B cell (primary cell): ENCODE results near the gene POGZ.

Experiments used
- CTCF ChIP-seq: fragments of 200-600 bp; IDR thresholded peaks from one replicate; pipeline ENCODE4 v1.8.0; 2022; ENCODE audit warnings: antibody characterized with exemption, mild to moderate bottlenecking
- EZH2 ChIP-seq: IDR thresholded peaks from 2 replicates; pipeline ENCODE4 v1.6.1; 2012; ENCODE audit warnings: borderline replicate concordance, low read depth, mild to moderate bottlenecking, moderate library complexity, low read length; ENCODE audit not compliant: insufficient read depth, poor library complexity, severe bottlenecking

DNA sequence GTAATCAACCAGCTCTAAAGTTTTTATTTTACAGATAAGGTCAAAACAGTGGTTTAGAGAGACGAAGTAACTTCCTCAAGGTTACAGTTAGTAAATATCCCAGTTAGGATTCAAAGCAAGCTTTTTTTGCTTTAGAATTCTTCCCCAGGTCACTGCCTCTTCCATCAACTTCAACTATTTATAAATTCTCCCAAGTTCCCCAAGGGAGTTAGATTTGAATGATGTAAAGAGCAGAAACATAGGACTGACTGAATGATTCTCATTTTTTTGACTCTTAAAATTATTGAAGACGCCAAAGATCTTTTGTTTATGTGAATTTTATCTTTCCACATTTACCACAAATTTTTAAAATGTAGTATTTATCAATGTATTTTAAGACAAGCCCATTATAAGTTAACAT is 4.1 kb downstream of the POGZ start:
- TF ChIP-seq CTCF (no peak), EZH2 (no peak)
